GM19463 (cell line): ENCODE results near the gene PRRT1B.

ENCODE experiments used
- ATAC-seq: cut with Tn5 transposase; IDR thresholded peaks from one replicate; pipeline ENCODE4 v1.9.1; 2021; ENCODE audit warnings: mild to moderate bottlenecking, moderate library complexity; ENCODE audit not compliant: unreplicated experiment

Gene PRRT1B

GRCh38 chr9:131578731-131579504, 33.6 kb downstream of the PRRT1B start:
- peak; percentile 61 for ATAC-seq

DNA sequence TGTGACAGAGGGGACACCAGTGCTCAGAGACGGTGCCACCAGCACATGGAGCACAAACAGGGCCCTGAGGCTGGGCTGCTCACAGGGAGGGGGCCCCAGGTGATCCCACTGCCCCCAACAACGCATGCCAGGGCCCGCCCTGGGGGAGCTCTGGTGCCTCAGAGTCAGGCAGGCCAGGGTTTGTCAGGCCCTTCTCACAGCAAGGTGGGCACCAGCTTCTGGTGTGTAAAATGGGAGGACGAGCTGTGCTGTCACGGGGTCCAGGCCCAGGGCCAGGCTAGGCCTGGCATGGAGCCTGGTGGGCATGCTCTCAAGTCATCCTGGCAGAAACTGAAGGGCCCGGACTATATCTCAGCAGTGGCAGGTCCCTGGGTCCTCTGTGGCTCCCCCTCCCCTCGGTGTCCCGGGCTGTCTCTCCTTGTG, 34.5 kb downstream of the PRRT1B start:
- no peak for ATAC-seq

DNA sequence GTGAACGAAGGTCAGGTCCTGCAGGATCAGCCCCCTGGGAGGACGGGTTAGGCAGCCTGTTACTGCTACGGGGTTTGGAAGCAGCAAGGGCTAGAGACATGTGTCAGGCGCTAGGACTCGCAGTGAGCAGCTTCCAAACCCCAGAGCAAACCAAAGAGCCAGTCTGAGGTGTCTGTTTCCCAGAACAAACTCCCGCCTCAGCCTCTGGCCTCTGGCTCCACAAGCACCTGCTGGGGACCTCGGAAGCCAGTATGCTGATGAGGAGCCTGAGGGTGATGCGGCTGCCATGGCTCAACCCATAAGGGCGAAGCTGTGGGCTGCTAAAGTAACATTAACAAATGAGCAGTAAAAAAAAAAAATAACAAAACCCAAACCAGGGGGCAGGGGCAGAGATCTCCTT, 35.0 kb downstream of the PRRT1B start:
- no peak for ATAC-seq

- ATAC-seq, result no peak
Measured at GRCh38 chr9:131582056-131582455, 36.7 kb downstream of the PRRT1B start.

- no peak for ATAC-seq
Measured at GRCh38 chr9:131582466-131583336, 37.4 kb downstream of the PRRT1B start.

- ATAC-seq, result no peak
Measured at GRCh38 chr9:131583337-131583645, 38.0 kb downstream of the PRRT1B start.

DNA sequence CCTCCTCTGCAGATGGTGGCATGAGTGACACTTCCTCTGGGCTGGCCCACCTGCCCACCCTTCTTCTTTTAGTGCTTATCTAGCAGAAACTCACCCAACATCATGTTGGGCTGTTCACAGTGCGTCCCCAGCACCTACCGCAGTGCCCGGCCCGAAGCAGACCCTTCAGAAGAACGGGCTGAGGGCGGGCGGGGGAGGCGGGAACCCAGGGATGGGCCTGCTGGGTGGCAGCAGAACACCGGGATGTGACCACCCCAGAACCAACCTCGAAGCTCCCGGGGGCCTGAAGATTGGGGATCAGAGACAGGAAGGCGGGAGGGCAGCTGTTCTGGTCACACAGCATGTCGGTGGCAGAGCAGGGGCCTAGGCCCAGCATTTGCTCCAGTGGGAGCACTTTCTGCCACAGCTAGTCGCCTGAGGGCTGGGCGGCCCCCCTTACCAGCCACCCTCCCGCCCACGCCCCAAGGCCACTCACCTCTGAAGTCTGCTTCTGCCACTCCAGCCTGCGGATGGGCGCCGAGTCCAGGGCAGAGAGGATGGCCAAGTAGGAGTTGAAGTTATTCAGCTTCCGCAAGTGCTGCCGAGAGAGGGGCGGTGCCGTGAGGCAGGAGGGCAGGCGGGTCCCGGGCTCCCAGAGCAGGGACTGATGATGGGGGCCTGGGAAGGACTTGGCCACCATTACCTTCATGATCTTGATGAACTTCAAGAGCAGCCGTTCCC, 38.7 kb downstream of the PRRT1B start:
- ATAC-seq, result no peak

DNA sequence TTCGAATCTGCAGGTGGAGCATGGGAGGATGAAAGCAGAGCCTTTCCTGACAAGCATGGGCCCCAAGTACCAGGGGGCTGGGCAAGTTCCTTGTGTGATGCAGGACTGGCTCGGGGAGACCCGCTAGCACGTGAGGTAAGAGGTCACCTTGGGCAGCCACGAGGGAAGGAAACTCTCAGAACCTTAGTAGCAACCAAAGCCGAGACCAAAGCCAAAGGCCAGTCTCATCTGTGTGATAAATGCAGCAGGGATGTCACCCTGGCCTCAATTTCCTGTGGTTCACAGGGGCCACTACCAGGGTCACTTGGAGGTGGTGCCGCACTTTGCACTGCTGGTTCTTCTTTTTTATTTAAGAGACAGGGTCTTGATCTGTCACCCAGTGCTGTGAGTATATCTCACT, 39.5 kb downstream of the PRRT1B start:
- no peak for ATAC-seq

DNA sequence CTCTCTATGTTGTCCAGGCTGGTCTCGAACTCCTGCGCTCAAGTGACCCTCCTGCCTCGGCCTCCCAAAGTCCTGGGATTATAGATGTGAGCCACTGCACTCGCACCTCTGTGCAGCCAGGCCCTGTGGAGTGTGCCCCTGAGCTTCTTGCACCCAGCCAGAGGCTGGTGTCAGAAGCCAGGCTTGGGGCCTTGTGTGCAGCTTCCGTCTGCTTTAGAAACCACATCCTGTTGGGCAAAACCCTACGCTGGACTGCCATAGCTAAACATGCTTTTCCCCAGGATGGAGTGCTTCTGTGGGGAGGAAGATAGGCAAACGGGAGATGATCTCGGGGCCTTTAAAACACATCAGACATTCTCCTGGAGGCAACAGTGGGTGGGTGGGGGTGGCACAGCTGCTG, 40.1 kb downstream of the PRRT1B start:
- no peak for ATAC-seq

DNA sequence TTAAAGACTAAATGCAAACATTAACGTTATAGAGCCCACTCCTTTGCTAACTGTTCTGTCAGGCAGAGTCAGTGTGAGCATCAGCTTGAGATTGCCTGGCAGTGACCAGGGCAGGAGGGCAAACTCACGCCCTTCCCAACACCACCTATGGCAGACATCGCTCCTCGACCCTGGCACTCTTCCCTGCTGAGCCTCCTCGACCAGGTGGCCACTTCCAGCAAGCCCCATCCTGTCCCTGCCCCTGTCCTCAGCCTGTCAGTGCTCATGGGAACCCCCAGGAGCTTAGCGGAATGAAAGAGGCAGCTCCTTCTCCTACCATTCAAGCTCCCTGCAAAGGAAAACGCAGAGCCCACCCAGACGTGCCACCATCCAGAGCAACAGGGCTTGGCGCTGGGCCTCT, 42.0 kb downstream of the PRRT1B start:
- no peak for ATAC-seq

GRCh38 chr9:131587906-131588305, 42.6 kb downstream of the PRRT1B start:
- ATAC-seq, result no peak

DNA sequence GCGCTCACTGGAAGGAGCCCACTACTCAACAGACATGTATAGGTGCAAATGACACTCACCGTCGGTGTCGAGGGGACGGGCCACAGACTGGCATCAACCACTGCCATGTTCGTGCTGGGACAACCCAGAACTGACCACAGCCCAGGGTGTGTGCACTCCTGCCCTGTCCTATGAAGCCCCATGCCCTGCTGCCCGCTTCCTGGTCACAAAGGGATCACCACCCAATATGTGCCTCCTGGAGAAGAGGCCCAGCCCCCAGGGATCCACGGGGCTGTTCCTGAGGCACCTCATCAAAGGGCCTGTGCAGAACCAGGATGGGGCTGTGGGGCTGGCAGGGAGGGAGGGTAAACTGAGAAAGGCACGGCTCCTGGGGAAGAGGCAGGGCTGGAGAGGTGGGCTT, 43.1 kb downstream of the PRRT1B start:
- no peak for ATAC-seq

DNA sequence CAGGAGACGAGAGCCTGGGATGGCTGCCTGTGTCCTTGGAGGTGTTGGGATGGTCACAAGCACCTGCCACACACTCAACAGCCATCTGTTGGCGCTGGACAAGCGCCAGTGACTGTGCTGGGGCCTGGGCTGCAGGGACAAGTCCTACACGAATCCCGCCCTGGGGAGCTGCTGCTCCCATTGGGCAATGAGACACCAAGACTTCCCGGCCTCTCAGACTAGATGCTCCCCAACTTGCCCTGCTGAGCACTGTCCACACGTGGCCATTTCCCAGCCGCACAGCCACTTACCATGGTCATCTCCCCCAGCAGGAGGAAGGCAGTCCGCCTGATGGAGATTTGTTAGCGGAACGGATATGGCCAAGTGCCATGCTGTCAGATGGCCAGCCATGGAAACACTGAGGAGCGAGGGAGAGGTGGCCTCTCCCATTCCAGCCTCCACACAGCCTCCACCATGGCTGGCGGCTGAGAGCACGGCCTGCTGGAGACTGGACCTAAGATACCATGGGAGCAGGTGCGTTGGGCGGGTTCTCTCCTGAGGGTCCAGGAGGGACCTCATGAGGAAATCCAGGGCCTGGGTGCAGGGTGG, 43.9 kb downstream of the PRRT1B start:
- ATAC-seq, result no peak

GRCh38 chr9:131589993-131590392, 44.7 kb downstream of the PRRT1B start:
- ATAC-seq, result no peak

- ATAC-seq, result no peak
Measured at GRCh38 chr9:131590449-131590848, 45.1 kb downstream of the PRRT1B start.

DNA sequence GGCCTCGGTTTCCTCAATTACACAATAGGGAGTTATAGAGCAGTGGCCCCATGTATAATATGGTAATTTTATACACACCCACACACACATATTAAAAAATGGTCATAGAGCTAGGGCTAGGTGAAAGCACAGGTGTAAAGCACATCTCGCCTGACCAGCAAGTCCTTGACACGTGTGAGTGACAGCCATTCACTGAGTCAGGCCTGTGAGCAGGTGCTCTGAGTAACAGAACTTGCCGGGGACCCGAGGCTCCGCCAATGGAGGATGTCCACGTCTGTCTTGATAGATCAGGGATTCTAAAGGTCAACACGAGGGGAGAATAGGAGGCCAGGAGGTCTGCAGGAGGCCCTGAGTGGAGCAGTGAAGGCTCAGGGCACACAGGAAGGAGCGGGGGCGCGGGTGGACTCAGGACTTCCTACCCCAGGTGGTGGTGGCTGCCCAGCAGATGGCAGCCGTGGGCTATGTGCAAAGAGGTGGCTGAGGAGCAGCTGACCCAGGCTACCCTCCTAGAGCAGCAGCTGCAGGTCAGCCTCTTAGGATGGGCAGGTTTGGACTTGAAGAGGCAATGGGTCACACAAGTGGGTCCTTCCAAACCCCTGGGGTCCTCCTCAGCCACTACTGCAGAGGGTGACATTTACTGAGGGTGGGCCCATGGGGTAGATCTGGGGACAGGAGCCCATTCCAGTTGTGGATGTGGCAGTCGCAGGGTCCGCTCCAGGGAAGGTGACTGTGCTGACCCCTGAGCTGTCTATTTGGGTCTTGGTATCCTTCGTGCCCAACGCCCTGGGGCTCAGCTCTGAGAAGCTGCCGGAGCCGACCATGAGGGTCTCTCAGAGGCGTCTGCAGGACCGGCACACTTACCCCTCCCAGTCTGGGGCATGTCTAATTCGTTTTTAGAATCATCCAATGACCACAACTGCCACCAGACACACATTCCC, 45.9 kb downstream of the PRRT1B start:
- no peak for ATAC-seq

DNA sequence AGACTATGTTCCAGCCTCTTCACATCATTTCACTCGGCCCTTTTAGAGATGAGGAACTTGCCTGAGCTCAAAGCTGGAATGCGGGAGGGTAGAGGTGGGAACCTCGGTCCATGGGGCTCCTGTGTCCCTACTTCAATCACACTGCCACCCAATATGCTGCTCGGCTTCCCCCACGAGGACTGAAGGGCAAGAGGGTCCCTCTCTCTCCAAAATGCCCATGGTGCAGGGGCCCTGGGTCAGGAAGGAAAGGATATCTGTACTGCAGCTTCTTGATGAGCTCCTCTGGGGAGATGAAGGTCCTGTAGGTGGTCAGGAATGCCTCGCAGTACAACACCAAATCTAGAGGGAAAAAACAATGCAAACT, 46.5 kb downstream of the PRRT1B start:
- no peak for ATAC-seq

DNA sequence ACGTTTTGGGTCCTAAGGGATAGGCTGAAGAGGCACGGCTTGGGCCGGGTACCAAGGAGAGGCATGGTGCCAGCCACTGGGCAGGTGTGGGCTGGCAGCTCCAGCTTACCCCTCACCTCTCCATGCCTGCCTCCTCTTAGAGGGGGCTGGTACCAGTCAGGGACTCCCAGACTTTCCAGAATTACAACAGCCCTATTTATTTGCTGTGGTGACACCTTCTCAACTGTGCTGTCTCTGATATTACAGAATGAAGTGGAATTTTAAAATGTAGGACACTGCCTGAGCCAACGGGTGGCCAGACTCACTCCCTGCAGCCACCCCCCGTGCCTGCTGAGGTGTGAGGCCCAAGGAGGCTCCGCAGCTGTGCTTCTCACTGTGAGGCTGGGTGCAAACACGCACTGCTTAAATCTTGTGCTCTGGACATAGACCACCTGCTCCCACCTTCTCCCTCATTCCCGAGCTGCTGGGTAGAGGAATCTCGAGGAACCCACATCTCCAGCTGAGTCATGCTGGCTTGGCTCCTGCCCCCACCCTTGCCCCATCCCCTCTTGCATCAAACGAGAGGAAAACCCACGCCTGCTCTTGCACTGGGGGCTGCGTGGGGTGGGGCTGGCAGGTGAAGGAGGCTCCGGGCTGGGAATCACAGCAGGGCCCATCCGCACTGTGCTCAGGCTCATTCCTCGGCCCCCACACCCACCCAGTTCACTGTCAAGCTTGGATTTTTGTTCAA, 47.9 kb downstream of the PRRT1B start:
- no peak for ATAC-seq

GRCh38 chr9:131593936-131594665, 48.8 kb downstream of the PRRT1B start:
- no peak for ATAC-seq
